BJ (cell line): ENCODE measurements around the gene APBB2. TPM values are rescaled to one million over a fixed set of nuclear protein-coding genes. Genes with fewer than 3 reads are reported as not detected.

Experiments used
- CTCF ChIA-PET: fragments of 350-600 bp; formaldehyde crosslinking; extraction: SDS; loops from one replicate; lab custom pipeline; 2021; ENCODE audit warnings: antibody characterized with exemption, inconsistent platforms; lab: Yijun Ruan, JAX
- POLR2A ChIA-PET: fragments of 300-600 bp; sonication (Branson Sonifier 250); formaldehyde crosslinking; extraction: SDS; loops from one replicate; lab custom pipeline; 2021; ENCODE audit warnings: antibody characterized with exemption; lab: Charles Lee
- DNase-seq: peaks from one replicate; pipeline ENCODE4 v3.0.0-alpha.2; 2011; ENCODE audit warnings: low read depth
- H3K27me3 ChIP-seq: 2 replicates; pipeline ENCODE4 v1.6.0; 2011; ENCODE audit warnings: low read length; ENCODE audit not compliant: control insufficient read depth, insufficient read depth
- H3K36me3 ChIP-seq: 2 replicates; pipeline ENCODE4 v1.5.1; 2011; ENCODE audit warnings: low read length; ENCODE audit not compliant: control insufficient read depth, insufficient read depth
- H3K4me3 ChIP-seq: 2 replicates; pipeline ENCODE4 v1.5.1; 2011; ENCODE audit warnings: low read depth, mild to moderate bottlenecking, control low read depth, low read length
- polyA plus RNA-seq: library from polyadenylated mRNA; depleted of rRNA; stranded (reverse); fragments of >200 nt; gene quantifications from 2 replicates; pipeline ENCODE4 v1.2.3, GENCODE V29; 2011
- TF ChIP-seq, protein P1 (sequence below): IDR thresholded peaks from 2 replicates; pipeline ENCODE4 v1.5.1; 2011; ENCODE audit warnings: low read depth, mild to moderate bottlenecking, control low read depth, inconsistent platforms, low read length, moderate library complexity; ENCODE audit not compliant: insufficient read depth

APBB2 gene
- polyA plus RNA-seq, 1 experiment, result 50.3 TPM

DNA sequence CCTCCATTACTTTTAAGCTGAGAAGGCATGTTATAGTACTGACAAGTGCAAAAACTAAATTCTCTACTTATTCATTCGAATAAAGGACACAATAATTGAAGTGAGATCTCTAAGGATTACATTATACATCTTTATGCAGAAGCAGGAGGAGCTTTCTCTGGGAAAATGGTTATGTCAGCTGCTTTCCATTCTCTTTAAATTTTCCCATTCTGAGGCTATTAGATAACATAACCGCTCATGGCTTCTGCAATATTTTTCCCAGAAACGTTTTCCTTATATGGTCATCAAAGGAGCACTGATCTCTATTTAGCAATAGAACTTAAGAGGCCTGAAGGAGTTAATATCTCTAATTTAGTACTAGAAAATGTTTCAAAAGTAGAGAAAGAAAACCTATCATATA, 243.0 kb downstream of the APBB2 start:
- H3K36me3 ChIP-seq, result no peaks in the 10 kb centered on the region; the same call in 1 of the 2 replicates
- no peaks in the 10 kb centered on the region for H3K27me3 ChIP-seq
- H3K4me3 ChIP-seq, result no peak overlapping the region
- CTCF ChIA-PET, result interaction anchor here (0.6 kb wide), 1 partner anchor 49 kb away, joined by 3 read pairs; no protein-coding TSS in a partner anchor
- TF ChIP-seq, protein P1, sequence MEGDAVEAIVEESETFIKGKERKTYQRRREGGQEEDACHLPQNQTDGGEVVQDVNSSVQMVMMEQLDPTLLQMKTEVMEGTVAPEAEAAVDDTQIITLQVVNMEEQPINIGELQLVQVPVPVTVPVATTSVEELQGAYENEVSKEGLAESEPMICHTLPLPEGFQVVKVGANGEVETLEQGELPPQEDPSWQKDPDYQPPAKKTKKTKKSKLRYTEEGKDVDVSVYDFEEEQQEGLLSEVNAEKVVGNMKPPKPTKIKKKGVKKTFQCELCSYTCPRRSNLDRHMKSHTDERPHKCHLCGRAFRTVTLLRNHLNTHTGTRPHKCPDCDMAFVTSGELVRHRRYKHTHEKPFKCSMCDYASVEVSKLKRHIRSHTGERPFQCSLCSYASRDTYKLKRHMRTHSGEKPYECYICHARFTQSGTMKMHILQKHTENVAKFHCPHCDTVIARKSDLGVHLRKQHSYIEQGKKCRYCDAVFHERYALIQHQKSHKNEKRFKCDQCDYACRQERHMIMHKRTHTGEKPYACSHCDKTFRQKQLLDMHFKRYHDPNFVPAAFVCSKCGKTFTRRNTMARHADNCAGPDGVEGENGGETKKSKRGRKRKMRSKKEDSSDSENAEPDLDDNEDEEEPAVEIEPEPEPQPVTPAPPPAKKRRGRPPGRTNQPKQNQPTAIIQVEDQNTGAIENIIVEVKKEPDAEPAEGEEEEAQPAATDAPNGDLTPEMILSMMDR, result no peak
- POLR2A ChIA-PET, result no interaction called here
- DNase-seq, result no peak

DNA sequence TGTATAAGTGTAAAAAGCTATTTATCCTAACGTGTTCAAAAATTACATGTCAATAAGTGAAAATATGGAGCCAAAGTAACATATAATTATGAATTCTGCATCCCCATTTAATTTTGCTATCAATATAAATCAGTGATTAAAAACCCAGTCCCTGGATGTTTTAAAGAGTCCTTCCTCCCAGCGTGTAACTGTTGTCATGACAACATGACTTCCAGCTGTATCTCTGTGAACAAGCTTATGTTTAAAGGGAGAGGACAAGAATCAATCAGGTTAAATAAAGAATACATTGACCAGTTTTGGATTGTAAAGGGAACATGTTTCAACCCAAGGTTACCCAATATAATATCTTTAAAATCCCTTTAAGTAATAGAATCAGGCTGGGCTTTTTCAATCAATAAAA, 244.8 kb downstream of the APBB2 start:
- CTCF ChIA-PET, result interaction anchor here (0.8 kb wide), 2 partner anchors 11 to 245 kb away, joined by 4 read pairs; partner anchors contain the start of gene APBB2
- POLR2A ChIA-PET, result interaction anchor here (0.6 kb wide), 1 partner anchor 1646 kb away, joined by 3 read pairs; no protein-coding TSS in a partner anchor
- TF ChIP-seq, protein P1, result no peak

DNA sequence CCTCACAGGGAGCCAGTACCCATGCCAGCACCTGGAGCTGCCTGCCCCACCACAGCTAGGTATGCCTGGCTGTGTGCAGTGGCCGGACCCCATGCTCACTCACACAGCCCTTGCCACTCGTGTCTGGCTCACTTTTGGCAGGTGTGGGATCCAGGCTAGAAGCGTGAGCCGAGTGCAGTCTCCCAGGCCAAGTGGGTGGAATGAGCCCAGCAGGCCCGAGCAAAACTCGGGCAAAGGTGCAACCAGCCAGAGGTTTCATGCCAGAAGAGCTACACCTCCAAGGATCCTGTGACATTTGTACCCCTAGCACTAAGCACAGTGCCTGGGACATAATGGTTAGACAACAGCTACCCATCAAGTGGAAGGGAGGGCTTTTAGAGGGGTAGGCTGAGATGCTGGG, 246.8 kb downstream of the APBB2 start:
- POLR2A ChIA-PET, result no interaction called here
- Histone ChIP-seq H3K27me3 (no peaks in the 10 kb centered on the region), H3K36me3 (no peaks in the 10 kb centered on the region; the same call in 1 of the 2 replicates), H3K4me3 (no peak overlapping the region)
- TF ChIP-seq, protein P1, result no peak
- no peak for DNase-seq
- CTCF ChIA-PET, result interaction anchor here (0.8 to 1.6 kb wide), 5 partner anchors 9 to 292 kb away, joined by 3 to 9 read pairs (median 3); no protein-coding TSS in a partner anchor

More for the DNA sequence above, 244.8 kb downstream of the APBB2 start:
- no peak overlapping the region for H3K4me3 ChIP-seq
- no peak for DNase-seq
- no peaks in the 10 kb centered on the region; the same call in 1 of the 2 replicates for H3K36me3 ChIP-seq
- H3K27me3 ChIP-seq, result no peaks in the 10 kb centered on the region

DNA sequence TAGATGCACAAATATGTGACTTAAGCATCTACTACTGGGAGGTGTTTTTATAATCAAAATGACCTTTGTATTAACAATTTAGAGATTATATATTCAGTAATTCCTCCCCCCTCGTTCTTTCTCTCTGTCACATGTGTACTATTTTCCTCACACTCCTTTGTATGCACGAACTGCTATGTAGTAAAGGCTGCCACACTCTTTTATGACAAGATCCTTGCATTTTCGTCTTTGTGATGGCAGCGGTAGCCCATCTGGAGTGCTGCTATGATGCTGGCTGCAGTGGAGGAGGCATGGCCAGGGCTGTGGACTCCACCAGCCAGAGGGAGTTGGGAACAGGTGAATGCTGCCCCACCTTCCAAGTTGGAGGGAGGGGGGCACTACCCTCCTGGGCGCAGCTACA, 248.3 kb downstream of the APBB2 start:
- no peak for DNase-seq
- no peaks in the 10 kb centered on the region; the same call in 1 of the 2 replicates for H3K36me3 ChIP-seq
- CTCF ChIA-PET, result no interaction called here
- no peaks in the 10 kb centered on the region for H3K27me3 ChIP-seq
- POLR2A ChIA-PET, result no interaction called here
- no peak overlapping the region for H3K4me3 ChIP-seq
- TF ChIP-seq, protein P1, result no peak

DNA sequence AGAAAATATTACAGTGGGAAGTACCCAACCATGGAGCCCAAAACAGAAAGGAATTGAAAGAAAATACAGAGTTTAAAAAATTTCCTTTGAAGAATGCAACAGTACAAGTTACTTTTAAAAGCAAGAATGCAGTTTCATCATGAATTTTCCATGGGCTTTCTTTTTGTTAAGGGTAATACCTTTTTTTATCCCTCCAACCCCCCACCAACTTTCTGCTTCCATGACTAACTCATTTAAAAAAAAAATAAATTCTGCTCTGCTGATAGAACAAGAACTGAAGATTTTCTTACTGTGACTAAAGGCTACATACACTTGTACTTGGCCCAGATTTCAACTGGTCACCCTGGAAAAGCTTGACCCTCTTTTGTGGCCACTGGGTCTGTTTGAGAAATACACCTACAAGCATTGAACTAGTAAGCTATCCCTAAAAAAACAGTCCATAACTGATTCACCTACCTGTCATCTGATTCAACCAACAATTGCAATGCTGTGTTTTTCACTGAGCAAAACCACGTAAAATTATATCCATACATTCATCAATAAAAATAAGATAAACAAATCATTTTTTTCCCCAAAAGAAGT, 250.4 kb downstream of the APBB2 start:
- ChIA-PET CTCF (interaction anchor here (0.9 kb wide), 1 partner anchor 12 kb away, joined by 5 read pairs; no protein-coding TSS in a partner anchor), POLR2A (no interaction called here)
- no peak overlapping the region for H3K4me3 ChIP-seq
- DNase-seq, result no peak
- no peaks in the 10 kb centered on the region for H3K27me3 ChIP-seq
- TF ChIP-seq, protein P1, result no peak
- H3K36me3 ChIP-seq, result no peaks in the 10 kb centered on the region
